ENCODE data around the gene PMM1.

DNA sequence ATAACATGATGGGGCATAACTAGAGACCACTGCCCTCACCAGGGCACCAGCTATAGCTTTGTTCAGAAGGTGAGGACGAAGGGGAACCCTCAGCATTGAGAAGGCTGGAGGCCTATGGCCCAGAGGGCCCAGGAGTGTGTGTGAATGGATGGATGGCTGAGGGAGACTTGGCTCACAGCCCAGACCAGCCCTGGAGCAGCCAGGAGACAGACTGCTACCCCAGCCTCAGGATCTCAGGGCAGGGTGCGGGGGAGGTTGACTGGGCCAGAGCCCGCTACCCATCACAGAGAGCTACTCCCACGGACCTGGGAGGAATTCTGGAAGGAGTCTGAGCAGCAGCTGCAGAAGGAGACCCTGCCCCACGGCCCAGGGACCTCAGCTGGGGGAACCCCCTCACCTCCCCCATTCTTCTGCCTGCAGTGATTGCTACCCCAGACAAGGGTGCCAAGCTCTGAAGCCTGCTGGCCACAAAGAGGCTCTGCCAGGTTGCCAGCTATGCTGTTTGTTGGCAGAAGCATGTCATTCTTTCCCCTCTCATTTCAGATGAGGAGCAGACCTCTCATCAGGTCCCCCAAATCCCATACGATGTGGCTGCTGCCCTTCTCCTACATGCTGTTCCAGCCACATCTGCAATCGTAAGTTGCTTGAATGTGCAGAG lies 34.2 kb downstream of the PMM1 start:
- TF ChIP-seq, protein P1, sequence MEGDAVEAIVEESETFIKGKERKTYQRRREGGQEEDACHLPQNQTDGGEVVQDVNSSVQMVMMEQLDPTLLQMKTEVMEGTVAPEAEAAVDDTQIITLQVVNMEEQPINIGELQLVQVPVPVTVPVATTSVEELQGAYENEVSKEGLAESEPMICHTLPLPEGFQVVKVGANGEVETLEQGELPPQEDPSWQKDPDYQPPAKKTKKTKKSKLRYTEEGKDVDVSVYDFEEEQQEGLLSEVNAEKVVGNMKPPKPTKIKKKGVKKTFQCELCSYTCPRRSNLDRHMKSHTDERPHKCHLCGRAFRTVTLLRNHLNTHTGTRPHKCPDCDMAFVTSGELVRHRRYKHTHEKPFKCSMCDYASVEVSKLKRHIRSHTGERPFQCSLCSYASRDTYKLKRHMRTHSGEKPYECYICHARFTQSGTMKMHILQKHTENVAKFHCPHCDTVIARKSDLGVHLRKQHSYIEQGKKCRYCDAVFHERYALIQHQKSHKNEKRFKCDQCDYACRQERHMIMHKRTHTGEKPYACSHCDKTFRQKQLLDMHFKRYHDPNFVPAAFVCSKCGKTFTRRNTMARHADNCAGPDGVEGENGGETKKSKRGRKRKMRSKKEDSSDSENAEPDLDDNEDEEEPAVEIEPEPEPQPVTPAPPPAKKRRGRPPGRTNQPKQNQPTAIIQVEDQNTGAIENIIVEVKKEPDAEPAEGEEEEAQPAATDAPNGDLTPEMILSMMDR (IDR thresholded peaks at IDR 0.05; ENCODE audit: low read depth, low read length, poor library complexity, severe bottlenecking) = no peak
- TF ChIP-seq EZH2phosphoT487 (IDR thresholded peaks at IDR 0.05; ENCODE audit: borderline replicate concordance, low read length) = no peak
